ENCODE measurements around the gene IL1RAPL1.

The IL1RAPL1 gene

GRCh38 chrX:28802625-28803024 lies 215.4 kb downstream of the IL1RAPL1 start:
- Histone ChIP-seq H3K4me3 (no peak overlapping the region), H3K27ac (no peak overlapping the region)
- no peak for TF ChIP-seq CTCF (IDR thresholded peaks at IDR 0.05)
- DNase-seq (ENCODE audit: low spot score) = no peak

- H3K27ac ChIP-seq = no peak overlapping the region
- no peak for TF ChIP-seq CTCF (IDR thresholded peaks at IDR 0.05)
- H3K4me3 ChIP-seq = no peak overlapping the region
- no peak for DNase-seq (ENCODE audit: low spot score)
Measured at GRCh38 chrX:28835991-28836390, 248.7 kb downstream of the IL1RAPL1 start.

GRCh38 chrX:28843817-28844216 lies 256.6 kb downstream of the IL1RAPL1 start:
- H3K4me3 ChIP-seq = no peak overlapping the region
- TF ChIP-seq CTCF (IDR thresholded peaks at IDR 0.05) = no peak
- H3K27ac ChIP-seq = no peak overlapping the region
- no peak for DNase-seq (ENCODE audit: low spot score)

GRCh38 chrX:28847423-28847822 lies 260.2 kb downstream of the IL1RAPL1 start:
- no peak for DNase-seq (ENCODE audit: low spot score)
- H3K27ac ChIP-seq = no peak overlapping the region
- TF ChIP-seq CTCF (IDR thresholded peaks at IDR 0.05) = no peak
- no peak overlapping the region for H3K4me3 ChIP-seq

GRCh38 chrX:28848707-28849106 lies 261.5 kb downstream of the IL1RAPL1 start:
- H3K27ac ChIP-seq = no peak overlapping the region
- no peak for TF ChIP-seq CTCF (IDR thresholded peaks at IDR 0.05)
- DNase-seq (ENCODE audit: low spot score) = no peak
- no peak overlapping the region for H3K4me3 ChIP-seq

GRCh38 chrX:28850955-28851354 lies 263.7 kb downstream of the IL1RAPL1 start:
- DNase-seq (ENCODE audit: low spot score) = no peak
- no peak overlapping the region for H3K4me3 ChIP-seq
- TF ChIP-seq CTCF (IDR thresholded peaks at IDR 0.05) = no peak
- H3K27ac ChIP-seq = no peak overlapping the region

GRCh38 chrX:28851871-28852270 lies 264.6 kb downstream of the IL1RAPL1 start:
- DNase-seq (ENCODE audit: low spot score) = no peak
- H3K4me3 ChIP-seq = no peak overlapping the region
- TF ChIP-seq CTCF (IDR thresholded peaks at IDR 0.05) = no peak
- no peak overlapping the region for H3K27ac ChIP-seq
